ENCODE results near the gene SRGAP3. TPM values are rescaled to one million over a fixed set of nuclear protein-coding genes. Genes with fewer than 3 reads are reported as not detected.

Gene SRGAP3
- total RNA-seq, 2 donors from 2014 or later: 5.7 to 6.1 TPM

- intact Hi-C loops (cut with DNase I): no loop called here
- H3K36me3 ChIP-seq: no peaks in the 10 kb centered on the region
- no peaks in the 10 kb centered on the region for H3K27me3 ChIP-seq
- DNase-seq: no peak
- no peak overlapping the region for H3K27ac ChIP-seq
- no peaks in the 10 kb centered on the region for H3K4me1 ChIP-seq
- no peak overlapping the region for H3K4me3 ChIP-seq
- TF ChIP-seq CTCF (IDR thresholded peaks at IDR 0.05): no peak
- H3K9ac ChIP-seq (ENCODE audit: low read depth in 2 of 2, low read length in 2 of 2): no peak overlapping the region
- no peaks in the 10 kb centered on the region for H3K9me3 ChIP-seq
These were observed 264.9 kb downstream of the SRGAP3 start for GRCh38 chr3:8984526-8984925.

- Histone ChIP-seq H3K27me3 (no peaks in the 10 kb centered on the region), H3K9me3 (no peaks in the 10 kb centered on the region), H3K36me3 (no peaks in the 10 kb centered on the region), H3K4me3 (no peak overlapping the region), H3K4me1 (no peaks in the 10 kb centered on the region), H3K9ac (ENCODE audit: low read depth in 2 of 2, low read length in 2 of 2) (no peak overlapping the region), H3K27ac (no peak overlapping the region)
- DNase-seq: no peak
- intact Hi-C loops (cut with DNase I): no loop called here
- no peak for TF ChIP-seq CTCF (IDR thresholded peaks at IDR 0.05)
These were observed 265.4 kb downstream of the SRGAP3 start for GRCh38 chr3:8984081-8984480.

GRCh38 chr3:8983591-8983990, 265.9 kb downstream of the SRGAP3 start:
- no peak for DNase-seq
- no peaks in the 10 kb centered on the region for H3K36me3 ChIP-seq
- no peak for TF ChIP-seq CTCF (IDR thresholded peaks at IDR 0.05)
- H3K9ac ChIP-seq (ENCODE audit: low read depth in 2 of 2, low read length in 2 of 2): no peak overlapping the region
- intact Hi-C loops (cut with DNase I): no loop called here
- H3K4me3 ChIP-seq: no peak overlapping the region
- no peaks in the 10 kb centered on the region for H3K27me3 ChIP-seq
- H3K4me1 ChIP-seq: no peaks in the 10 kb centered on the region
- H3K27ac ChIP-seq: no peak overlapping the region
- H3K9me3 ChIP-seq: no peaks in the 10 kb centered on the region

- intact Hi-C loops (cut with DNase I): no loop called here
- TF ChIP-seq CTCF (IDR thresholded peaks at IDR 0.05): no peak
- Histone ChIP-seq H3K4me3 (no peak overlapping the region), H3K27ac (no peak overlapping the region), H3K36me3 (no peaks in the 10 kb centered on the region), H3K27me3 (no peaks in the 10 kb centered on the region), H3K9ac (ENCODE audit: low read depth in 2 of 2, low read length in 2 of 2) (no peak overlapping the region), H3K4me1 (no peaks in the 10 kb centered on the region), H3K9me3 (no peaks in the 10 kb centered on the region)
- no peak for DNase-seq
These were observed 266.4 kb downstream of the SRGAP3 start for GRCh38 chr3:8983026-8983425.

- Histone ChIP-seq H3K9me3 (no peaks in the 10 kb centered on the region), H3K4me1 (no peaks in the 10 kb centered on the region), H3K4me3 (no peak overlapping the region), H3K36me3 (no peaks in the 10 kb centered on the region), H3K27ac (no peak overlapping the region), H3K9ac (ENCODE audit: low read depth in 2 of 2, low read length in 2 of 2) (no peak overlapping the region), H3K27me3 (no peaks in the 10 kb centered on the region)
- intact Hi-C loops (cut with DNase I): no loop called here
- TF ChIP-seq CTCF (IDR thresholded peaks at IDR 0.05): no peak
- no peak for DNase-seq
These were observed 266.9 kb downstream of the SRGAP3 start for GRCh38 chr3:8982509-8982908.

- Histone ChIP-seq H3K9ac (ENCODE audit: low read depth in 2 of 2, low read length in 2 of 2) (no peak overlapping the region), H3K36me3 (no peaks in the 10 kb centered on the region), H3K4me3 (no peak overlapping the region), H3K4me1 (no peaks in the 10 kb centered on the region), H3K27ac (no peak overlapping the region), H3K9me3 (no peaks in the 10 kb centered on the region), H3K27me3 (no peaks in the 10 kb centered on the region)
- intact Hi-C loops (cut with DNase I): no loop called here
- DNase-seq: no peak
- no peak for TF ChIP-seq CTCF (IDR thresholded peaks at IDR 0.05)
These were observed 267.7 kb downstream of the SRGAP3 start for GRCh38 chr3:8981700-8982099.

Measured in colonic mucosa (tissue), 4 donors.